GM21786 (cell line): ENCODE data around the gene DDI2.
"Not testable (repeated sequence)": the region's sequence is repeated elsewhere in the genome, so short reads cannot be mapped to it uniquely, and the experiment has no call there.

Experiments used
- ATAC-seq: cut with Tn5 transposase; IDR thresholded peaks from one replicate; pipeline ENCODE4 v1.9.1; 2021; ENCODE audit not compliant: unreplicated experiment

The DDI2 gene

GRCh38 chr1:15617173-15618076, at the start of gene DDI2:
TSS of gene DDI2 (plus strand) at chr1:15617458. CDS start at chr1:15617671, 213 bp downstream.
- ATAC-seq: peak; percentile 52

DNA sequence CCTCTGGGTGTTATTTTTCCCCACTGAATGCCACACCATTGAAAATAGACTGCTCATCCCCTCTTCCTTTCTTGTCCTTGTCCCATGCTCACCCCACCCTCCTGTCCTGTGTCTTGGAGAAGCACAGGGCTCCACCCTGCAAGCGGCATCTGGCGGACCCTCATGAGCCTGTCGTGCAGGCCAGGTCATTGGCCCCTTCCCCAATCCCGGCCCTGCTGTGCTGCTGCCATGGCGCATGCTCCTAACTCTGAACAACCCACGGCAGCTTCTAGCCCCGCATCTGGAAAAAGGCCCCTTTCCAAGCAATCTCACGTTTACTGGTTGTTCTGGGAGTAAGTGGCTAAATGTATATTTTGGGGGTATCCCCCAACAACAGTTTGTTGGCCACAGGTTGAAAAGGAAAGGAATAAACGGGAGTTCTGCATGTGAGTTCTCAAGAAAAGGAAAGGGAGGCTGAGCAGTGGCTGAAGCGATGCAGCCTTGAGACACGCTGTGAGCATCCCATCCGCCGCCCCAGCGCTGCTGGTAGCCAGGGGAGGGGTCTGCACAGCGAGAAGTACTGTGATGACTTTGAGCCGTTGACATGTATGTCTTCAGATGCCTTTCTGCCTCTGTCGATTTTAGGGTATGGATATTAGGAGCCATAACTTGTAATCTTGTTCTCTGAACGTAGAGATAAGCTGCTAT, 48.7 kb upstream of the DDI2 start:
- no peak for ATAC-seq

DNA sequence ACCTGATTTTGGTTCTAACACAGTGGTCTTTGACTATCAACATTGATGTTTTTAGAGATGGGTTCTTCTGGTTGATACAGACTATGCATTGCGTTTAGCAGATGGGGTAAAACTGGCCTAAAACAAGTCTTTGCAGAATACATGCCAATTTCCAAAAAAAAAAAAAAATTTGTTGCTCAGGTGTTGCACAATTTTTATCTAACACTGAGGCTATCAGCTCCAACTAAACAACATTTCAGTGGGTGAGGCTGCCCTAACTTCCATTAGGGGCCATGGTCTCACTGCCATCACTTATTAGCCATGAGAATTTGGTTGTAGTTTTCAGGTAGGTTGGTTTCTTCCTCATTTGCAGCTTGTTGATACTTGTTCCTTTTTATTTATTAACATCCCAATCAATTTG, 46.4 kb upstream of the DDI2 start:
- ATAC-seq: no peak

GRCh38 chr1:15571266-15571665, 46.0 kb upstream of the DDI2 start:
- ATAC-seq: no peak

DNA sequence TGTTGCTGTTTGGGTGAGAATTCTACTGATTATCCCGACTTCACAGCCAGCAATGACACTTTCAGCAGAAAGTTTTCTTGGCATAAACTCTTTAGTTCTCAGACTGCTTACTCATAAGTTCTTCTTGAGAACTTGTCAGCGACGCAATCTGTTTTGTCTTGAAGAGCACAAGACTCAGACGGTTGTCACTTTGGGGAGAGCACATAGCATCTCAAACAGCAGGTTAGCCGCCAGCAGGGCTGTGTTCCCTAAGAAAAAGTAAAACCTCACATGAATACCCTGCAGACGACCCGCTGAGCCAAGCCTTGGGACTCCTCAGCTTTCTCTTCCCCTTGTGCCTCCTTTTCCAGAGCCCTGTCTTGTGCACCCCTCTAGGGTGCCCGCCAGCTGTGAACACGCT, 43.8 kb upstream of the DDI2 start:
- no peak for ATAC-seq

DNA sequence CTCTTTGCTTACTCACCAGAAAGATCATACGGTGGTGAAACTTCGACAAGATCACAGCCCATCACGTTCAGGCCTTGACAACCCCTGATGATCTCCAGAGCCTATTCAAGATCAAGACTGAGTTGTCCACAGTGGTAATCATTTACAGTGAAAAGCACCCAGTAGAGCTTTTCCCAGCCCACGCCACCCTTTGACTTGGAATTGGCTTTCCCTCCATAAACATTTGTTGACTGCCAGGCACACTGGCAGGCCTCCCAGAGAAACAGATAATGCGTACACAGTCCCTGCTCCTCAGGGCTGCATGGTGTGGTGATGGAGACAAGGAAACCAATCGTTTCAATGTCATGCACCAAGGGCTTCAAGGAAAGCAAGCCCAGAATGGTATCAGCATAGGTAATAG, 42.5 kb upstream of the DDI2 start:
- no peak for ATAC-seq

GRCh38 chr1:15575549-15576150, 41.6 kb upstream of the DDI2 start:
- no peak for ATAC-seq

DNA sequence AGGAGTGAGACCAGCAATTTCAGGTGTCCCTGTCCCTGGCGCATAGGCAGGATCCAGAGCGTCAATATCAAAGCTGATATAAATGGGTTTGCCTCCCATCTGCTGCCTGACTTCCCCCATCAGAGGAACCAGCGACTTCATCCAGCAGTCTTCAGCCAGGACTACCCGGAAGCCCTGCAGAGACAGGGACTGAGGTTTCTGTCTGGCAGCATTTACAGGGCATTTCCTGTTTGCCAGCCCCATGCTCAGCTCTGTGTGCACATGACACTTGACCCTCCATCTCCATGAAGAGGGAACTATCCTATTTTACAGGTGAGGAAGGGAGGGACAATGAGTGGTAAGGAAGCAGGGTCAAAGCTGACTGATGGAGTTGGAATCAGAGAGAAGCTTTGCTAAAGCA, 39.6 kb upstream of the DDI2 start:
- ATAC-seq: no peak

GRCh38 chr1:15578921-15579682, 38.2 kb upstream of the DDI2 start:
- ATAC-seq: peak; percentile 32

GRCh38 chr1:15579683-15580047, 37.6 kb upstream of the DDI2 start:
- ATAC-seq: peak; percentile 57

- no peak for ATAC-seq
Observed at GRCh38 chr1:15583016-15583706, 34.1 kb upstream of the DDI2 start.

- ATAC-seq: no peak
Observed at GRCh38 chr1:15584489-15585363, 32.5 kb upstream of the DDI2 start, which contains the start of gene AGMAT. TSS of gene AGMAT (minus strand) at chr1:15585051. CDS start at chr1:15584967, 84 bp downstream.

DNA sequence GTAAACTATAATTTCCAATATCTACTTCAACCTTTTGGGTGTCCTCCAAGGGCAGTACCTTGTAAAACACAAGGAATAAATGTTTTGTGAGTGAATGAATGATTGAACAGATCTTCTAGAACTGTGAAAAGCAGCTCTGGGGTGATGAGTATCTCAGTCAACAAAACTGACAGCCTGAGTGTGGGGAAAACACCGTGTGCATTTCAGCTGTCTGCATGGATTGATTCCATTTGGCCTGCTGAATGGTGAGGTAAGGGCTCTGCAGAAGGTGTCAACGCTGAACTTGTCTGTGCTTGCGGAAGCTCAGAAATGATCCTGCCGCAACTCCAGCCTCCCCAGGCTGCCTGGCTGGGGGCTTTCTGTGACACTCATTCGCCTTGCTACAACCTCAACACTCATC, 25.0 kb upstream of the DDI2 start:
- no peak for ATAC-seq

GRCh38 chr1:15595809-15596617, 21.2 kb upstream of the DDI2 start:
- ATAC-seq: no peak

GRCh38 chr1:15598436-15598835, 18.8 kb upstream of the DDI2 start:
- no peak for ATAC-seq

- peak; percentile 87 for ATAC-seq
Observed at GRCh38 chr1:15603050-15603965, 13.9 kb upstream of the DDI2 start.

- ATAC-seq: not testable (repeated sequence)
Observed at GRCh38 chr1:15603966-15604282, 13.3 kb upstream of the DDI2 start.

GRCh38 chr1:15604400-15604799, 12.9 kb upstream of the DDI2 start:
- not testable (repeated sequence) for ATAC-seq
